Measurements from ENCODE around the gene EIF4EBP3.

DNA sequence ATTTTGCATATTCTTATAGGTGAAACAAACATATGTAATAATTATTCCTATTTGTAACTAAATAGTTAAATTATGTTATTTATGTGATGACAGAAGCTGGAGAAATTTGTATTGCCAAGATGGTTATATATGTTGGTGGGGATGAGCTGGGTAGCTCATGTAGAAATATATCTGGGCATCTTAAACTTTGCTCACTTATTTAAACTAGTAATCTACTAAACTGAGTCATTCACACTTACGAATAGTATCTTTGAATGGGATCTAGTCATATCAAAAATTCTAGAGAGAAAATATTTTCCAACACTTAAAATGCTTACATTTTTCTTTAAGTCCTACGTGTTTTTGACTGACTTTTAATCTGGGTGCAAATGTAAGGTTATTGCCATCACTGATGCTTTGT is 44.6 kb upstream of the EIF4EBP3 start:
- TF ChIP-seq, protein P1, sequence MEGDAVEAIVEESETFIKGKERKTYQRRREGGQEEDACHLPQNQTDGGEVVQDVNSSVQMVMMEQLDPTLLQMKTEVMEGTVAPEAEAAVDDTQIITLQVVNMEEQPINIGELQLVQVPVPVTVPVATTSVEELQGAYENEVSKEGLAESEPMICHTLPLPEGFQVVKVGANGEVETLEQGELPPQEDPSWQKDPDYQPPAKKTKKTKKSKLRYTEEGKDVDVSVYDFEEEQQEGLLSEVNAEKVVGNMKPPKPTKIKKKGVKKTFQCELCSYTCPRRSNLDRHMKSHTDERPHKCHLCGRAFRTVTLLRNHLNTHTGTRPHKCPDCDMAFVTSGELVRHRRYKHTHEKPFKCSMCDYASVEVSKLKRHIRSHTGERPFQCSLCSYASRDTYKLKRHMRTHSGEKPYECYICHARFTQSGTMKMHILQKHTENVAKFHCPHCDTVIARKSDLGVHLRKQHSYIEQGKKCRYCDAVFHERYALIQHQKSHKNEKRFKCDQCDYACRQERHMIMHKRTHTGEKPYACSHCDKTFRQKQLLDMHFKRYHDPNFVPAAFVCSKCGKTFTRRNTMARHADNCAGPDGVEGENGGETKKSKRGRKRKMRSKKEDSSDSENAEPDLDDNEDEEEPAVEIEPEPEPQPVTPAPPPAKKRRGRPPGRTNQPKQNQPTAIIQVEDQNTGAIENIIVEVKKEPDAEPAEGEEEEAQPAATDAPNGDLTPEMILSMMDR (IDR thresholded peaks at IDR 0.05) = no peak
- no peak for TF ChIP-seq POLR2AphosphoS5 (IDR thresholded peaks at IDR 0.05; ENCODE audit: insufficient read depth in 1 of 2, low read depth in 1 of 2)
- no peak for TF ChIP-seq POLR2A (IDR thresholded peaks at IDR 0.05)

Measured in vagina (tissue), 2 donors.